ENCODE measurements around the gene CKB. TPM values are rescaled to one million over a fixed set of nuclear protein-coding genes. Genes with fewer than 3 reads are reported as not detected.

CKB gene
- total and polyA plus RNA-seq, 9 of the 15 experiments (the other 6 are each of a cell fraction or from before 2014, with no cell fraction given): 23.9 to 692 (median 132) TPM

GRCh38 chr14:103562429-103563225, 40.0 kb upstream of the CKB start, which contains the start of the genes BAG5 and COA8 (continued):
- no peak for TF ChIP-seq ARID3A (IDR thresholded peaks at IDR 0.05; ENCODE audit: borderline replicate concordance, low read depth, low read length)
- TF ChIP-seq ZBTB7A (IDR thresholded peaks at IDR 0.05; ENCODE audit: borderline replicate concordance, control insufficient read depth, low read depth, low read length): peak; percentile 96
- TF ChIP-seq CBX2 (IDR thresholded peaks at IDR 0.05; ENCODE audit: insufficient read depth, low read length, poor library complexity, severe bottlenecking): no peak
- no peak for TF ChIP-seq HIVEP1 (CRISPR knock-in tag; IDR thresholded peaks at IDR 0.05)
- TF ChIP-seq ZNF512 (tag; IDR thresholded peaks at IDR 0.05): no peak
- TF ChIP-seq NR3C1 (CRISPR knock-in tag; IDR thresholded peaks at IDR 0.05): no peak
- no peak for TF ChIP-seq TOE1 (IDR thresholded peaks at IDR 0.05; ENCODE audit: borderline replicate concordance)
- TF ChIP-seq TOE1 (CRISPR knock-in tag; IDR thresholded peaks at IDR 0.05; ENCODE audit: borderline replicate concordance, low read depth): no peak
- TF ChIP-seq TCFL5 (CRISPR knock-in tag; conservative IDR thresholded peaks at IDR 0.05): no peak
- TF ChIP-seq DEAF1 (CRISPR knock-in tag; IDR thresholded peaks at IDR 0.05): no peak
- TF ChIP-seq ZFP1 (CRISPR knock-in tag; IDR thresholded peaks at IDR 0.05): no peak
- TF ChIP-seq EGR1 (conservative IDR thresholded peaks at IDR 0.05): peak; percentile 34; the same call in 1 of the 2 replicates
- TF ChIP-seq HINFP (tag; conservative IDR thresholded peaks at IDR 0.05; ENCODE audit: low read depth): no peak
- no peak for TF ChIP-seq TAF15 (IDR thresholded peaks at IDR 0.05; ENCODE audit: low read depth, low read length)
- peak; percentile 75 for TF ChIP-seq ELF2 (CRISPR knock-in tag; IDR thresholded peaks at IDR 0.05)
- TF ChIP-seq PYGO2 (tag; IDR thresholded peaks at IDR 0.05): no peak
- TF ChIP-seq KLF6 (CRISPR knock-in tag; IDR thresholded peaks at IDR 0.05; ENCODE audit: borderline replicate concordance): no peak; the same call in 1 of the 2 replicates
- TF ChIP-seq PHF8 (IDR thresholded peaks at IDR 0.05; ENCODE audit: borderline replicate concordance, low read length): peak; percentile 79; the same call in 1 of the 2 replicates
- no peak for TF ChIP-seq TGIF2 (CRISPR knock-in tag; IDR thresholded peaks at IDR 0.05)
- TF ChIP-seq NFIC (IDR thresholded peaks at IDR 0.05): no peak
- no peak for TF ChIP-seq CREBBP (IDR thresholded peaks at IDR 0.05; ENCODE audit: low read depth, low read length)
- TF ChIP-seq RFX1 (IDR thresholded peaks at IDR 0.05): no peak
